HG02852 (cell line): ENCODE data around the gene ZNF200.

Experiments used
- ATAC-seq: cut with Tn5 transposase; IDR thresholded peaks from one replicate; pipeline ENCODE4 v1.9.1; 2021; ENCODE audit warnings: mild to moderate bottlenecking, moderate library complexity; ENCODE audit not compliant: unreplicated experiment

Gene ZNF200

DNA sequence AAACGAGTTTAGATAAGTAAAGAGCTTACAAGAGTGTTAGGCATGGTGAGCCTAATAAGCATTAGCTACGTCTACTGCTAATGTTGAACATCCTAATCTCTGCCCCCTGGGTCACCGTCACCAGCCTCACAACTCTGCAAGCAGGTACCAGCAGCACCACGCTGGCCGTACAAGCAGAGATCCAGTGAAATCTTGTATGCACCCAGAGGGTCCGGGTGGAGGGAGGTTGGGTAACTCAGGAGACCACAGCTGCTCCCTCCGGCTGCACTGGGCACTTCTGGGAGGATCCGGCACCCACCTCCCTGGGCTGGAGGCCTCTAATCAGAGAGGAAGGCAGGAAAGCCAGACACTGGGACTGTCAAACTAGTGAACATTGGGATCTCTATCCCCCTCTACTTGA lies 55.3 kb downstream of the ZNF200 start:
- no peak for ATAC-seq

DNA sequence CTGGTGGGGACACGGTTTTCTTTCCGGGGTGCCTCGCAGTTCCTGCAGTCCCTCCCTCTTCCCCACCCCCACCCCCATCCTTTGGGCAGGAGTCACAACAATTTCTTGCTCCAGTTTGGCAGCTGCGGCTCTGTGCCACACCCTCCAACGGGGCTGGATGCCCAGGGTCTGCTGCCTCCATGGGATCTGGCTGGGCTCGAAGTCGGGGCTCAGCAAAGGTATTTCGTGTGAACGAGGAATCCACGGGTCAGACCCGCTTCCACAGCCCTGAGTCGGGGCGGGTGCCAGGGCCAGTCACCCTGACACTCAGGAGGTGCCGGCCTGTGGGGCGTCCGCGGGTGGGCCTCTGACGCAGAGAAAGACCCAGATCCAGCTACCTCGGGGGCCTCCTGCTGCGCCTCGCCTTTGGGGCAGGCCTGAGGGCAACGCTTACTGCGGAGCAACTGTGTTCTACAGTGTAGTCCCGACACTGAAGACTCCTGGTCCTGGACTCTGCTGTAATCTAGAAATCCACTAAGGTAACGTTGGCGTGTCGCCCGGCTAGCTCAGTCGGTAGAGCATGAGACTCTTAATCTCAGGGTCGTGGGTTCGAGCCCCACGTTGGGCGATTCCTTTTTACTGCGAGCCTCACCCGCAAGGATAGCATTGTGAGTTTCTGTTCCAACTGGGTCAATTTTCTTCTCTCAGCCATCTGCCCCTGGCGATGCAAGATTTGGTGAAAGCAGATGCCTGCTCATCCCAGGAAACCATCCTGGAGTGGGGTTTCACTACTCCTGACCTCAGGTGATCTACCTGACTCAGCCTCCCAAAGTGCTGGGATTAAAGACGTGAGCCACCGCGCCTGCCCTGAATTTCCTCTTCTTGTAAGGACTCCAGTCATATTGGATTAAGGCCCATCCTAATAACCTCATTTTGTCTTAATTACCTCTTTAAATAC lies 59.5 kb downstream of the ZNF200 start:
- ATAC-seq, result no peak

DNA sequence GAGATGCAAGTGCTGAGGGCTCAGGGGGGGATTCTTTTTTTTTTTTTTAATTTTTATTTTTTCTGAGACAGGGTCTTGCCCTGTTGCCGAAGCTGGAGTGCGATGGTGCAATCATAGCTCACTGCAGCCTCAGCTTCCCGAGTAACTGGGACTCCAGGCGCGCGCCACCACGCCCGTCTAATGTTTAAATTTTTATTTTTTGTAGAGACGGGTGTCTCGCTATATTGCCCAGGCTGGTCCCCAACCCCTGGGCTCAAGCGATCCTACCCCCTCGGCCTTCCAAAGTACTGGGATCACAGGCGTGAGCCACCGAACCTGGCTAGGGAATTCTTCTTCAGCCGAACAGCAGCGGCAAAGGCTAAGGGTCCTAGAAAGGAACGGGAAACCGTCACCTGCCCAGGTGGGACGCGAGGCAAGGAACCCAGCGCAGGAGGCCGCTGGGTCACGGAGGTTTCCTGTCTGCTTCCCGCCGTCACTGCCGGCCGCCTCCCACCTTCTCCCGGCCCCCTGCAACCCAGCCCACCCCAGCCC lies 60.3 kb downstream of the ZNF200 start:
- ATAC-seq, result no peak

DNA sequence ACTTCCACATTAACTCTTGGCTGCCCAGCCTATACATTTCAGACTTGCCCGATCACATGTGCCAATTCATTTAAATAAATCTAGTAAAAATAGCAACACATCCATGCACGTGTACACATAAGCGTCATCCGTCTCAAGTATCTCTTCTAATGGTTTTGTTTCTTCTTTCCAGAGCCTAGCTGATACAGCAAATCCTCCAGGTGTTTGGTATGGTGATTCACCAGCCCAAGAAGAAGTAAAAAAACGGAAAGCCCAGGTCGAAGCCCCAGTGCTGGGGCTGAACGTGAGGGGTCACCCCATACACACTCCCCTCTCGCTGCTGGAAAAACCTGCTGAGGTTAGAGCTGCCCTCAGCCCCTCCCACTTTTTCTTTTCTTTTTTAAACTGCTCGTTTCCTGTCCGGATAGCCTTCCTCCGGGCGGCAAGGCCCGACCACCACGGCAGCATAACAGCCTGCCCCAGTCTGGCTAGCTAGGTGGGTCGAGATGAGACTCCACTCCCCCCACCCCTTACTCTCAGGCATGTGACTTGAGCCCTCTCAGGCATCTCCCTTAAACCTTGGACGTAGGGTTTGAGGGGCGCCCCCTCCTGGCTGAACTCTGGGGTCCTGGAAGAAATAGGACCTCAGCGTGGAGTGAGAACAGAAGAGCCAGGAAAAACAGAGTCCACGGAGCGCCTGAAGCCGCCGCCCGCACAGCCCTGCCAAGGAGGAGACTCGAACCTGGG lies 60.9 kb downstream of the ZNF200 start:
- ATAC-seq, result no peak
